ENCODE results near the gene OR4D9. TPM values are rescaled to one million over a fixed set of nuclear protein-coding genes. Genes with fewer than 3 reads are reported as not detected.

The OR4D9 gene
- total RNA-seq, 1 experiment from 2014 or later, result not detected

DNA sequence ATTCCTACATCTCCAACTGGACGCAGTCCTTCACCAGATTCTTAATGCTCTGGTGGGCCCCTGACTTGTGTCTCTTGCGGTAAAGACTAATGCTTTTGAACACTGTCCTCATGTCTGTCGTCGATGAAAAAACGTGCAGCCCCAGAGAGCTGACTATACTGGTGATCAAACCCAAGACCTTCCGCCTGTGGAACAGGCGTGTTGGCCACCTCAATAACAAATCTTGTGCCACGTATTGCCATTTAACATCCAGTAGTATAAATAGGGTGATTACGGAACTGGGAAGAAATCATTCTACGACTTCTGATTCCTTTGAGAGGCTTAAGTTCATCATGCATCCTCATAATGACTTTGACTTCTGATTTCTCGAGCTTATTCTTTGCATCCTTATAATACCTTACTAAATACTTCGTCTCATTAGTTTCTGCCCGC lies 45.6 kb downstream of the OR4D9 start:
- Histone ChIP-seq H3K9ac (ENCODE audit: low read length) (no peak overlapping the region), H3K9me2 (replicated peaks; ENCODE audit: low read length) (no peaks in the 10 kb centered on the region), H3K27me3 (ENCODE audit: low read length) (no peaks in the 10 kb centered on the region), H4K20me1 (ENCODE audit: low read length) (no peaks in the 10 kb centered on the region; the same call in 1 of the 2 replicates), H3K79me2 (ENCODE audit: low read length) (no peaks in the 10 kb centered on the region), H3K4me3 (ENCODE audit: low read length) (peak overlapping the region; percentile 70; the same call in 1 of the 2 replicates), H3F3A (ENCODE audit: low read length, unreplicated experiment) (peaks cover 8% of the 10 kb centered on the region), H3K36me3 (ENCODE audit: low read depth, low read length) (no peaks in the 10 kb centered on the region), H3K9me3 (ENCODE audit: low read length) (no peaks in the 10 kb centered on the region), H2AFZ (ENCODE audit: low read length) (0 out of 2 replicates have a peak overlapping the region, but pooled peaks have one; percentile 11), H3K27ac (ENCODE audit: low read length) (no peak overlapping the region), H3K4me1 (ENCODE audit: insufficient read depth, low read length) (peaks cover 6% of the 10 kb centered on the region; the same call in 1 of the 2 replicates), H3K4me2 (ENCODE audit: low read length) (peak overlapping the region; percentile 77)
- BruUV-seq (replicated peaks), result no TSS peak
- ChIA-PET CTCF (interaction anchor here (0.6 to 1.1 kb wide), 3 partner anchors 32 to 981 kb away, joined by 5 to 12 read pairs (median 7); no protein-coding TSS in a partner anchor), POLR2A (ENCODE audit: unreplicated experiment) (interaction anchor here (0.5 to 0.9 kb wide), 3 partner anchors 20 to 199 kb away, joined by 4 to 10 read pairs (median 4); partner anchors contain the start of gene PATL1)
- DNase-seq (peak; percentile 23), ATAC-seq (no peak)
- intact Hi-C loops (cut with micrococcal nuclease), result loop anchor here (10.0 kb wide), 2 partner anchors 198 to 412 kb away; partner anchors contain the start of genes FAM111A and STX3
- no peak for TF ChIP-seq EZH2 (IDR thresholded peaks at IDR 0.05; ENCODE audit: low read length, unreplicated experiment)
- no peak for TF ChIP-seq EZH2phosphoT487 (IDR thresholded peaks at IDR 0.05; ENCODE audit: borderline replicate concordance, low read length)

GRCh38 chr11:59558270-59558643 lies 46.9 kb downstream of the OR4D9 start:
- H4K20me1 ChIP-seq (ENCODE audit: low read length), result no peaks in the 10 kb centered on the region; the same call in 1 of the 2 replicates
- H3K9me2 ChIP-seq (replicated peaks; ENCODE audit: low read length), result no peaks in the 10 kb centered on the region
- H3K27me3 ChIP-seq (ENCODE audit: low read length), result no peaks in the 10 kb centered on the region
- no peak overlapping the region for H3K27ac ChIP-seq (ENCODE audit: low read length)
- no peaks in the 10 kb centered on the region for H3K9me3 ChIP-seq (ENCODE audit: low read length)
- H3K9ac ChIP-seq (ENCODE audit: low read length), result no peak overlapping the region
- CTCF ChIA-PET, result no interaction called here
- intact Hi-C loops (cut with micrococcal nuclease), result loop anchor here (10.0 kb wide), 2 partner anchors 197 to 413 kb away; partner anchors contain the start of genes FAM111A and STX3
- ATAC-seq (no peak), DNase-seq (no peak)
- POLR2A ChIA-PET (ENCODE audit: unreplicated experiment), result no interaction called here
- H3K79me2 ChIP-seq (ENCODE audit: low read length), result no peaks in the 10 kb centered on the region
- no TSS peak for BruUV-seq (replicated peaks)
- no peak overlapping the region for H3K4me3 ChIP-seq (ENCODE audit: low read length)
- peaks cover 6% of the 10 kb centered on the region; the same call in 1 of the 2 replicates for H3K4me1 ChIP-seq (ENCODE audit: insufficient read depth, low read length)
- 0 out of 2 replicates have a peak overlapping the region, but pooled peaks have one; percentile 9 for H3K4me2 ChIP-seq (ENCODE audit: low read length)
- peaks cover 8% of the 10 kb centered on the region for H3F3A ChIP-seq (ENCODE audit: low read length, unreplicated experiment)
- TF ChIP-seq, protein P1, sequence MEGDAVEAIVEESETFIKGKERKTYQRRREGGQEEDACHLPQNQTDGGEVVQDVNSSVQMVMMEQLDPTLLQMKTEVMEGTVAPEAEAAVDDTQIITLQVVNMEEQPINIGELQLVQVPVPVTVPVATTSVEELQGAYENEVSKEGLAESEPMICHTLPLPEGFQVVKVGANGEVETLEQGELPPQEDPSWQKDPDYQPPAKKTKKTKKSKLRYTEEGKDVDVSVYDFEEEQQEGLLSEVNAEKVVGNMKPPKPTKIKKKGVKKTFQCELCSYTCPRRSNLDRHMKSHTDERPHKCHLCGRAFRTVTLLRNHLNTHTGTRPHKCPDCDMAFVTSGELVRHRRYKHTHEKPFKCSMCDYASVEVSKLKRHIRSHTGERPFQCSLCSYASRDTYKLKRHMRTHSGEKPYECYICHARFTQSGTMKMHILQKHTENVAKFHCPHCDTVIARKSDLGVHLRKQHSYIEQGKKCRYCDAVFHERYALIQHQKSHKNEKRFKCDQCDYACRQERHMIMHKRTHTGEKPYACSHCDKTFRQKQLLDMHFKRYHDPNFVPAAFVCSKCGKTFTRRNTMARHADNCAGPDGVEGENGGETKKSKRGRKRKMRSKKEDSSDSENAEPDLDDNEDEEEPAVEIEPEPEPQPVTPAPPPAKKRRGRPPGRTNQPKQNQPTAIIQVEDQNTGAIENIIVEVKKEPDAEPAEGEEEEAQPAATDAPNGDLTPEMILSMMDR (conservative IDR thresholded peaks at IDR 0.05; ENCODE audit: low read depth, low read length), result no peak
- no peak for TF ChIP-seq EZH2phosphoT487 (IDR thresholded peaks at IDR 0.05; ENCODE audit: borderline replicate concordance, low read length)
- TF ChIP-seq EZH2 (IDR thresholded peaks at IDR 0.05; ENCODE audit: low read length, unreplicated experiment), result no peak
- no peaks in the 10 kb centered on the region for H3K36me3 ChIP-seq (ENCODE audit: low read depth, low read length)
- no peak overlapping the region for H2AFZ ChIP-seq (ENCODE audit: low read length)

- Histone ChIP-seq H3K9me2 (replicated peaks; ENCODE audit: low read length) (no peaks in the 10 kb centered on the region), H3K4me2 (ENCODE audit: low read length) (peak overlapping the region; percentile 96; the same call in 1 of the 2 replicates), H4K20me1 (ENCODE audit: low read length) (no peaks in the 10 kb centered on the region; the same call in 1 of the 2 replicates), H3K27ac (ENCODE audit: low read length) (no peak overlapping the region), H3F3A (ENCODE audit: low read length, unreplicated experiment) (peaks cover 8% of the 10 kb centered on the region), H3K4me3 (ENCODE audit: low read length) (peak overlapping the region; percentile 96), H3K79me2 (ENCODE audit: low read length) (no peaks in the 10 kb centered on the region), H3K27me3 (ENCODE audit: low read length) (no peaks in the 10 kb centered on the region), H3K9me3 (ENCODE audit: low read length) (no peaks in the 10 kb centered on the region), H2AFZ (ENCODE audit: low read length) (no peak overlapping the region), H3K36me3 (ENCODE audit: low read depth, low read length) (no peaks in the 10 kb centered on the region), H3K9ac (ENCODE audit: low read length) (no peak overlapping the region), H3K4me1 (ENCODE audit: insufficient read depth, low read length) (peaks cover 6% of the 10 kb centered on the region; the same call in 1 of the 2 replicates)
- ChIA-PET POLR2A (ENCODE audit: unreplicated experiment) (no interaction called here), CTCF (no interaction called here)
- BruUV-seq (replicated peaks), result no TSS peak
- DNase-seq (no peak), ATAC-seq (no peak; the same call in 1 of the 2 replicates)
- intact Hi-C loops (cut with micrococcal nuclease), result loop anchor here (1.0 to 10.0 kb wide), 3 partner anchors 9 to 415 kb away; partner anchors contain the start of genes FAM111A and STX3
- no peak for TF ChIP-seq EZH2phosphoT487 (IDR thresholded peaks at IDR 0.05; ENCODE audit: borderline replicate concordance, low read length)
- TF ChIP-seq EZH2 (IDR thresholded peaks at IDR 0.05; ENCODE audit: low read length, unreplicated experiment), result no peak
- TF ChIP-seq, protein P1 (conservative IDR thresholded peaks at IDR 0.05; ENCODE audit: low read depth, low read length), result no peak
These were observed 48.5 kb downstream of the OR4D9 start for GRCh38 chr11:59559886-59560285.

All from PC-3 (cell line).